Activated T-cell treated with anti-CD3 and anti-CD28 coated beads for 24 hours (primary cell): ENCODE data around the gene PPP1R26.

Experiments used
- DNase-seq: peaks from one replicate; pipeline ENCODE4 v3.0.0-alpha.2; 2020; ENCODE audit warnings: low read depth

The PPP1R26 gene

GRCh38 chr9:135461936-135462335 is 17.6 kb upstream of the PPP1R26 start:
- DNase-seq, result no peak

GRCh38 chr9:135463140-135463539 is 16.4 kb upstream of the PPP1R26 start:
- DNase-seq, result no peak

- no peak for DNase-seq
Measured at GRCh38 chr9:135464181-135464580, 15.4 kb upstream of the PPP1R26 start.

GRCh38 chr9:135468854-135469521 is 10.6 kb upstream of the PPP1R26 start:
- peak; percentile 43 for DNase-seq

GRCh38 chr9:135471791-135472640 is 7.6 kb upstream of the PPP1R26 start:
- DNase-seq, result no peak

GRCh38 chr9:135473972-135474543 is 5.5 kb upstream of the PPP1R26 start:
- DNase-seq, result no peak

GRCh38 chr9:135474915-135475314 is 4.7 kb upstream of the PPP1R26 start:
- DNase-seq, result no peak

GRCh38 chr9:135476561-135477355 is 2.8 kb upstream of the PPP1R26 start:
- no peak for DNase-seq

GRCh38 chr9:135478191-135478590 is 1.4 kb upstream of the PPP1R26 start:
- DNase-seq, result no peak

- no peak for DNase-seq
Measured at GRCh38 chr9:135478829-135479468, 633 bp upstream of the PPP1R26 start.

GRCh38 chr9:135480071-135480939 is 723 bp downstream of the PPP1R26 start:
- DNase-seq, result no peak

GRCh38 chr9:135480940-135481310 is 1.3 kb downstream of the PPP1R26 start:
- DNase-seq, result no peak

GRCh38 chr9:135482015-135482754 is 2.6 kb downstream of the PPP1R26 start:
- no peak for DNase-seq

- no peak for DNase-seq
Measured at GRCh38 chr9:135484460-135485277, 5.1 kb downstream of the PPP1R26 start.

- DNase-seq, result no peak
Measured at GRCh38 chr9:135485385-135485784, 5.8 kb downstream of the PPP1R26 start.

GRCh38 chr9:135485832-135486231 is 6.2 kb downstream of the PPP1R26 start:
- no peak for DNase-seq

- DNase-seq, result no peak
Measured at GRCh38 chr9:135486267-135487065, 6.9 kb downstream of the PPP1R26 start.

GRCh38 chr9:135487281-135488012 is 7.9 kb downstream of the PPP1R26 start:
- no peak for DNase-seq
